A673 (cell line): ENCODE results near the gene CCDC33. TPM values are rescaled to one million over a fixed set of nuclear protein-coding genes. Genes with fewer than 3 reads are reported as not detected.

Experiments
- Bru-seq: library from RNA; stranded (reverse); fragments of 400-500 nt; gene quantifications from one replicate; lab custom pipeline; 2021; lab: Mats Ljungman, UMichigan
- BruChase-seq, 2 experiments: library from RNA; stranded (reverse); fragments of 400-500 nt; gene quantifications; one replicate each; lab custom pipeline; 2021; lab: Mats Ljungman, UMichigan
- BruUV-seq: library from RNA; stranded (reverse); fragments of 400-500 nt; replicated peaks from 2 replicates; lab custom pipeline; 2021; lab: Mats Ljungman, UMichigan
- CTCF ChIA-PET: fragments of 300-600 bp; sonication (Branson Sonifier 250); formaldehyde crosslinking; loops from one replicate; lab custom pipeline; 2022; ENCODE audit warnings: antibody characterized with exemption; lab: Charles Lee
- POLR2A ChIA-PET: fragments of 300-600 bp; sonication (Branson Sonifier 250); formaldehyde crosslinking; loops from one replicate; lab custom pipeline; 2022; ENCODE audit warnings: antibody characterized with exemption; ENCODE audit not compliant: low non-redundant PET; lab: Charles Lee
- DNase-seq: peaks from one replicate; pipeline ENCODE4 v3.0.0-alpha.2; 2015; ENCODE audit warnings: low spot score
- H3K27ac ChIP-seq: fragments of 200-600 bp; sonication (generic); 2 replicates; pipeline ENCODE4 v1.5.1; 2016; ENCODE audit warnings: mixed run types, low read depth, mild to moderate bottlenecking, mixed read lengths, antibody characterized with exemption, low read length; ENCODE audit not compliant: poor library complexity, severe bottlenecking
- H3K27me3 ChIP-seq: fragments of 200-600 bp; sonication (generic); replicated peaks from 2 replicates; pipeline ENCODE4 v1.6.1; 2017; ENCODE audit warnings: mixed run types, low read depth, mild to moderate bottlenecking, mixed read lengths, antibody characterized with exemption, low read length; ENCODE audit not compliant: insufficient read depth, poor library complexity
- H3K36me3 ChIP-seq: fragments of 200-600 bp; sonication (generic); 2 replicates; pipeline ENCODE4 v1.6.1; 2016; ENCODE audit warnings: mixed run types, mild to moderate bottlenecking, mixed read lengths, antibody characterized with exemption, low read length; ENCODE audit not compliant: insufficient read depth, poor library complexity, severe bottlenecking
- H3K4me1 ChIP-seq: fragments of 200-600 bp; sonication (generic); 2 replicates; pipeline ENCODE4 v1.6.1; 2017; ENCODE audit warnings: mixed run types, mild to moderate bottlenecking, mixed read lengths, antibody characterized with exemption, low read length; ENCODE audit not compliant: insufficient read depth, poor library complexity, severe bottlenecking
- H3K4me3 ChIP-seq: fragments of 200-600 bp; sonication (generic); 2 replicates; pipeline ENCODE4 v1.5.1; 2016; ENCODE audit warnings: low read depth, mixed run types, mild to moderate bottlenecking, mixed read lengths, low read length; ENCODE audit not compliant: poor library complexity, severe bottlenecking
- H3K9me3 ChIP-seq: fragments of 200-600 bp; sonication (generic); 2 replicates; pipeline ENCODE4 v1.6.1; 2016; ENCODE audit warnings: mixed run types, low read depth, mild to moderate bottlenecking, mixed read lengths, antibody characterized with exemption, low read length; ENCODE audit not compliant: poor library complexity, severe bottlenecking
- EZH2 ChIP-seq: fragments of 200-600 bp; sonication (generic); IDR thresholded peaks from 2 replicates; pipeline ENCODE4 v1.6.1; 2017; ENCODE audit warnings: borderline replicate concordance, low read depth, mild to moderate bottlenecking, mixed read lengths, antibody characterized with exemption, low read length; ENCODE audit not compliant: poor library complexity, severe bottlenecking
- intact Hi-C: fragments of 100-400 bp; cut with micrococcal nuclease; formaldehyde crosslinking; loops from one replicate; pipeline ENCODE4 v1.10.0; 2022; ENCODE audit not compliant: unreplicated experiment
- long read RNA-seq: library from polyadenylated mRNA; stranded (forward); transcript quantifications from one replicate; pipeline ENCODE4 v2.0.0, GENCODE V29; 2022
- total RNA-seq: library from RNA; stranded (reverse); gene quantifications from 2 replicates; pipeline ENCODE4 v1.2.3, GENCODE V29; 2021
- TF ChIP-seq, protein P1 (sequence below): fragments of 300-800, 200-600 bp; sonication (generic); conservative IDR thresholded peaks from 2 replicates; pipeline ENCODE4 v1.5.1; 2017; ENCODE audit warnings: low read depth, mild to moderate bottlenecking, antibody characterized with exemption, low read length, moderate library complexity, mixed read lengths

CCDC33 gene
- total RNA-seq (not detected in 2 replicates), Bru-seq, nascent RNA (percentile 2 among the genes with signal in this experiment), BruChase-seq, experiment 1, labeled RNA remaining after a 2-hour chase (not detected), BruChase-seq, experiment 2, labeled RNA remaining after a 6-hour chase (not detected)
- long read RNA-seq, partial matches to known transcripts = 0 of 1 reads
- long read RNA-seq, other reads (novel, unspliced or antisense) = 0 of 1 reads

DNA sequence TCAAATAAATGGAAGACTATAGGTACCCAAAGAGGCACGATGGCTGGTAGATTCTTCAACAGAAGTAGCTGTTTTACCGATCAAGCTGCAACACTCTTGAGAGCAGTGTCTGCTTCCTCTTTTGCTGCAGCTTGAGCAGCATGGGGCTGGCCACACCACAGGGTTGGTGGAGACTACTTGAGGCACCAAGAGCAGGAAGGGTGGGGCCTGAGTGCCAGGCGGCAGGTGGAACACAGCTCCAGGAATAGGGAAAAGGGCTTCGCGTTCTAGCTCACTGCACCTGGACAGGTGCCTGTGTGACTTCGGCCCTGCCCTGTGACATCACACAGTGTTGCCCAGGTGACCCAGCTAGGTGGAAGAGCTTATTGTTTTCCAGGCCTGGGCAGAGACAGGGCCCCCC, at the start of gene CCDC33:
Gene CCDC33 (plus strand): TSS at position 365 of the 400 bp plus-strand sequence. CDS start 394 bp downstream, outside the sequence.
- Histone ChIP-seq H3K27me3 (no peaks in the 10 kb centered on the region), H3K27ac (no peak within 1 kb of the TSS), H3K4me3 (no peak within 1 kb of the TSS), H3K36me3 (no peaks in the 10 kb centered on the region), H3K4me1 (peaks cover 40% of the 10 kb centered on the region), H3K9me3 (no peaks in the 10 kb centered on the region)
- DNase-seq = no peak
- ChIA-PET CTCF (no interaction called here), POLR2A (no interaction called here)
- intact Hi-C loops = no loop called here
- TF ChIP-seq, protein P1, sequence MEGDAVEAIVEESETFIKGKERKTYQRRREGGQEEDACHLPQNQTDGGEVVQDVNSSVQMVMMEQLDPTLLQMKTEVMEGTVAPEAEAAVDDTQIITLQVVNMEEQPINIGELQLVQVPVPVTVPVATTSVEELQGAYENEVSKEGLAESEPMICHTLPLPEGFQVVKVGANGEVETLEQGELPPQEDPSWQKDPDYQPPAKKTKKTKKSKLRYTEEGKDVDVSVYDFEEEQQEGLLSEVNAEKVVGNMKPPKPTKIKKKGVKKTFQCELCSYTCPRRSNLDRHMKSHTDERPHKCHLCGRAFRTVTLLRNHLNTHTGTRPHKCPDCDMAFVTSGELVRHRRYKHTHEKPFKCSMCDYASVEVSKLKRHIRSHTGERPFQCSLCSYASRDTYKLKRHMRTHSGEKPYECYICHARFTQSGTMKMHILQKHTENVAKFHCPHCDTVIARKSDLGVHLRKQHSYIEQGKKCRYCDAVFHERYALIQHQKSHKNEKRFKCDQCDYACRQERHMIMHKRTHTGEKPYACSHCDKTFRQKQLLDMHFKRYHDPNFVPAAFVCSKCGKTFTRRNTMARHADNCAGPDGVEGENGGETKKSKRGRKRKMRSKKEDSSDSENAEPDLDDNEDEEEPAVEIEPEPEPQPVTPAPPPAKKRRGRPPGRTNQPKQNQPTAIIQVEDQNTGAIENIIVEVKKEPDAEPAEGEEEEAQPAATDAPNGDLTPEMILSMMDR = no peak
- TF ChIP-seq EZH2 = no peak
- BruUV-seq = no TSS peak

GRCh38 chr15:74188216-74188615, 47.9 kb upstream of the CCDC33 start:
- CTCF ChIA-PET = interaction anchor here (0.6 kb wide), 1 partner anchor 11 kb away, joined by 3 read pairs; no protein-coding TSS in a partner anchor
- Histone ChIP-seq H3K27ac (no peak overlapping the region), H3K9me3 (no peaks in the 10 kb centered on the region), H3K4me1 (no peaks in the 10 kb centered on the region), H3K4me3 (no peak overlapping the region), H3K27me3 (no peaks in the 10 kb centered on the region), H3K36me3 (no peaks in the 10 kb centered on the region)
- BruUV-seq = no TSS peak
- intact Hi-C loops = no loop called here
- POLR2A ChIA-PET = no interaction called here
- no peak for TF ChIP-seq EZH2
- TF ChIP-seq, protein P1 = no peak
- no peak for DNase-seq

DNA sequence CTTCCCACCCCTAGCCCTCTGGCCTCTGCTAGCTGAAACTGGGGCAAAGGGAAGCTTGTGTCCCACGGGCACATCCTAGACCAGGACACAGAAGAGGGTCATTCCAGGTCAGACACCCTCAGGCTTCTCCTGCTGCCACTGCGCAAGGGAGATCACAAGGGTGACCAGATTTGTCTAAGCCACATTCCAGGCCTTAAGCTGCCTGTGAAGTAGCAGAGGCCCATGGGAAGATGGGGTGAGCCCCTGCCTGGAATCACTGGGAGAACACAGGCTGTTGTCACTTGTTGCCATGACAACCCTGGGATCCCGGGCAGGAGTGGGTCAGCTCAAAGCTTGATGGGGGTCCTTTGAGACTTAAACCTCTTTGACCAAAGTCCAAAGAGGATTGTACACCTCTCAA, 44.3 kb upstream of the CCDC33 start:
- TF ChIP-seq EZH2 = no peak
- TF ChIP-seq, protein P1 = no peak
- Histone ChIP-seq H3K4me3 (no peak overlapping the region), H3K9me3 (no peaks in the 10 kb centered on the region), H3K36me3 (no peaks in the 10 kb centered on the region), H3K4me1 (peaks cover 21% of the 10 kb centered on the region), H3K27me3 (no peaks in the 10 kb centered on the region), H3K27ac (no peak overlapping the region)
- intact Hi-C loops = no loop called here
- BruUV-seq = no TSS peak
- ChIA-PET CTCF (no interaction called here), POLR2A (no interaction called here)
- DNase-seq = no peak
